HCT116 (cell line): ENCODE results near the gene MKI67.

Source experiments
- EZH2 ChIP-seq: fragments of 200-600 bp; sonication (generic); IDR thresholded peaks from 2 replicates; pipeline ENCODE4 v1.6.1; 2017; ENCODE audit warnings: antibody characterized with exemption, mixed run types
- POLR2A ChIP-seq: IDR thresholded peaks from 2 replicates; pipeline ENCODE4 v1.7.0; 2011; ENCODE audit warnings: borderline replicate concordance; ENCODE audit not compliant: insufficient read depth, insufficient read length; ENCODE audit errors: extremely low read depth
- POLR2AphosphoS5 ChIP-seq: IDR thresholded peaks from 2 replicates; pipeline ENCODE4 v1.6.1; 2011; ENCODE audit warnings: mild to moderate bottlenecking, low read depth, low read length, moderate library complexity
- TCF7L2 ChIP-seq: IDR thresholded peaks from 2 replicates; pipeline ENCODE4 v1.7.0; 2011; ENCODE audit warnings: borderline replicate concordance, inconsistent platforms; ENCODE audit not compliant: insufficient read depth, insufficient read length; ENCODE audit errors: extremely low read depth
- TF ChIP-seq, protein P1 (sequence below), 3 experiments: fragments of 200-600 bp in 1 of 3; sonication (generic) in 1 of 3; IDR thresholded peaks in 2 of 3; conservative IDR thresholded peaks in 1 of 3; 2 replicates each; pipeline ENCODE4 v1.5.1; 2012 to 2017; ENCODE audit warnings: low read depth in 2 of 3, low read length in 2 of 3, antibody characterized with exemption in 1 of 3, borderline replicate concordance in 1 of 3, control low read depth in 1 of 3, mild to moderate bottlenecking in 1 of 3, mixed read lengths in 1 of 3, mixed run types in 1 of 3, moderate library complexity in 1 of 3; ENCODE audit not compliant: insufficient read depth in 1 of 3
- TF ChIP-seq, protein P2 (sequence below): IDR thresholded peaks from 2 replicates; pipeline ENCODE4 v1.6.1; 2012; ENCODE audit warnings: low read depth

DNA sequence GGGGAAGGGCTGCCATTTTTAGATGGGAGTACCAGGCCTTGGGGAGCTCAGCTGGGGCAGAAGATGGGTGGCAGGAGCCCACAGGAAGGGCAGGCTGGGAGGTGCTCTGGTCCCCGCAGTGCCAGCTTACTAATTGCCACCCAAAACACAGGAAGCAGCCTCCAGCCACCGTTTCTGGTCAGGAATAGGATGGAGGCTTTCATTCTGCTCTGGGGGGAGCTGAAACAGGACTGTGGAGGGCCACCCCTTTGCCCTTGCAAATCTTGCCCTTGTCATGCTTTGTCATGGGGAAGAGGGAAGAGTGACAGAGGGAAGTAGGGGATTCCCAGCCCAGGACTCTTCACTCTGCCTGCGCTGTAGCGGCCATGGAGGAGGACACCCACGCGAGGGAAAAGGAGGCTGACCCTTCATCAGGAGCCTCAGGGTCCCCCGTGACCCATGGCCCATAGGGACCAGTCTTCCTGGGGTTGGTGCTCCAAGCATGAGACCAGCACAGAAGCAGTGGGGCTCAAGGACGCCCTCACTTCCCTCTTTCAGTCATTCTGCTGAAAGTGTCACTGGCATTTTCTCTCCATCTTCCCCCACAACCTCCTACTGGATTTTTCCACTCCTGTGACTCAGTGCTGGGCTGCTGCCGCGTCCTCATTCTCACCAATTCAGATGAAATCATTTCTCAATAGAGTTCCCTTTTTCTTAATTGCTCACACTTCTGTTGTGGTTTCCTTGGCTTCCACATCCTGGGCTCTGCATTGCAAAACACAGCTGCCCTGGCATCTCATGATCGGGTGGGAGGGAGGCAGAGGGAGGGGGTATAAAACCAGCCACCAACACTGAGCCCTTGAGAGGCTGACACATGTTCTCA is 61.9 kb downstream of the MKI67 start:
- TF ChIP-seq, protein P1, sequence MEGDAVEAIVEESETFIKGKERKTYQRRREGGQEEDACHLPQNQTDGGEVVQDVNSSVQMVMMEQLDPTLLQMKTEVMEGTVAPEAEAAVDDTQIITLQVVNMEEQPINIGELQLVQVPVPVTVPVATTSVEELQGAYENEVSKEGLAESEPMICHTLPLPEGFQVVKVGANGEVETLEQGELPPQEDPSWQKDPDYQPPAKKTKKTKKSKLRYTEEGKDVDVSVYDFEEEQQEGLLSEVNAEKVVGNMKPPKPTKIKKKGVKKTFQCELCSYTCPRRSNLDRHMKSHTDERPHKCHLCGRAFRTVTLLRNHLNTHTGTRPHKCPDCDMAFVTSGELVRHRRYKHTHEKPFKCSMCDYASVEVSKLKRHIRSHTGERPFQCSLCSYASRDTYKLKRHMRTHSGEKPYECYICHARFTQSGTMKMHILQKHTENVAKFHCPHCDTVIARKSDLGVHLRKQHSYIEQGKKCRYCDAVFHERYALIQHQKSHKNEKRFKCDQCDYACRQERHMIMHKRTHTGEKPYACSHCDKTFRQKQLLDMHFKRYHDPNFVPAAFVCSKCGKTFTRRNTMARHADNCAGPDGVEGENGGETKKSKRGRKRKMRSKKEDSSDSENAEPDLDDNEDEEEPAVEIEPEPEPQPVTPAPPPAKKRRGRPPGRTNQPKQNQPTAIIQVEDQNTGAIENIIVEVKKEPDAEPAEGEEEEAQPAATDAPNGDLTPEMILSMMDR (IDR thresholded peaks at IDR 0.05 in 2 of 3, conservative IDR thresholded peaks at IDR 0.05 in 1 of 3; ENCODE audit: borderline replicate concordance in 1 of 3, insufficient read depth in 1 of 3, low read depth in 2 of 3, low read length in 2 of 3): no peak
- TF ChIP-seq EZH2 (no peak), POLR2AphosphoS5 (no peak), POLR2A (no peak), TCF7L2 (no peak)
- TF ChIP-seq, protein P2, sequence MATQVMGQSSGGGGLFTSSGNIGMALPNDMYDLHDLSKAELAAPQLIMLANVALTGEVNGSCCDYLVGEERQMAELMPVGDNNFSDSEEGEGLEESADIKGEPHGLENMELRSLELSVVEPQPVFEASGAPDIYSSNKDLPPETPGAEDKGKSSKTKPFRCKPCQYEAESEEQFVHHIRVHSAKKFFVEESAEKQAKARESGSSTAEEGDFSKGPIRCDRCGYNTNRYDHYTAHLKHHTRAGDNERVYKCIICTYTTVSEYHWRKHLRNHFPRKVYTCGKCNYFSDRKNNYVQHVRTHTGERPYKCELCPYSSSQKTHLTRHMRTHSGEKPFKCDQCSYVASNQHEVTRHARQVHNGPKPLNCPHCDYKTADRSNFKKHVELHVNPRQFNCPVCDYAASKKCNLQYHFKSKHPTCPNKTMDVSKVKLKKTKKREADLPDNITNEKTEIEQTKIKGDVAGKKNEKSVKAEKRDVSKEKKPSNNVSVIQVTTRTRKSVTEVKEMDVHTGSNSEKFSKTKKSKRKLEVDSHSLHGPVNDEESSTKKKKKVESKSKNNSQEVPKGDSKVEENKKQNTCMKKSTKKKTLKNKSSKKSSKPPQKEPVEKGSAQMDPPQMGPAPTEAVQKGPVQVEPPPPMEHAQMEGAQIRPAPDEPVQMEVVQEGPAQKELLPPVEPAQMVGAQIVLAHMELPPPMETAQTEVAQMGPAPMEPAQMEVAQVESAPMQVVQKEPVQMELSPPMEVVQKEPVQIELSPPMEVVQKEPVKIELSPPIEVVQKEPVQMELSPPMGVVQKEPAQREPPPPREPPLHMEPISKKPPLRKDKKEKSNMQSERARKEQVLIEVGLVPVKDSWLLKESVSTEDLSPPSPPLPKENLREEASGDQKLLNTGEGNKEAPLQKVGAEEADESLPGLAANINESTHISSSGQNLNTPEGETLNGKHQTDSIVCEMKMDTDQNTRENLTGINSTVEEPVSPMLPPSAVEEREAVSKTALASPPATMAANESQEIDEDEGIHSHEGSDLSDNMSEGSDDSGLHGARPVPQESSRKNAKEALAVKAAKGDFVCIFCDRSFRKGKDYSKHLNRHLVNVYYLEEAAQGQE: no peak
